ENCODE measurements around the gene PDSS2.

PDSS2 gene

DNA sequence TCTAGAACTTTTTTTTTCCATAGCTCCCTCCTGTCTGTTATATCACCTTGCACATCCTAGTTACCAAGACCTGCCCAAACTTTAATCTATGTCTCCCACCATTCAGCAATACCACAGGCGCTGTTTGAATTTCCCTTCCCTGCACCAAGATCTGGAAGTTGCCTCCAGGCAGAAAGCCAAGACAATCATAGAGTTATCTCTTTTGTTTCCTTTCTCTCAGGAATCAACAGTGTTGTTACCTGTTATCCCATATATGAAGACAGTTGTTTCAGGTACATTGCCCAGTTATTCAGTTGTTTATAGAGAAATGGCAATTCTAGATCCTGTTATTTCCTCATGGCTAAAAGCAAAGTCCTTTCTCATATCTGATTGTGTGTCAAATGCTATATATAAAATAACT, 63.2 kb downstream of the PDSS2 start:
- H4K20me1 ChIP-seq (ENCODE audit: control insufficient read depth, insufficient read depth, low read depth, low read length), result no peaks in the 10 kb centered on the region
- H3K9me2 ChIP-seq (replicated peaks; ENCODE audit: control insufficient read depth, low read length), result no peaks in the 10 kb centered on the region
- H3K4me2 ChIP-seq (ENCODE audit: low read length), result no peak overlapping the region
- H3K4me3 ChIP-seq (ENCODE audit: low read length), result no peak overlapping the region
- no peak for TF ChIP-seq EZH2phosphoT487 (IDR thresholded peaks at IDR 0.05; ENCODE audit: borderline replicate concordance, low read length)
- TF ChIP-seq, protein P1, sequence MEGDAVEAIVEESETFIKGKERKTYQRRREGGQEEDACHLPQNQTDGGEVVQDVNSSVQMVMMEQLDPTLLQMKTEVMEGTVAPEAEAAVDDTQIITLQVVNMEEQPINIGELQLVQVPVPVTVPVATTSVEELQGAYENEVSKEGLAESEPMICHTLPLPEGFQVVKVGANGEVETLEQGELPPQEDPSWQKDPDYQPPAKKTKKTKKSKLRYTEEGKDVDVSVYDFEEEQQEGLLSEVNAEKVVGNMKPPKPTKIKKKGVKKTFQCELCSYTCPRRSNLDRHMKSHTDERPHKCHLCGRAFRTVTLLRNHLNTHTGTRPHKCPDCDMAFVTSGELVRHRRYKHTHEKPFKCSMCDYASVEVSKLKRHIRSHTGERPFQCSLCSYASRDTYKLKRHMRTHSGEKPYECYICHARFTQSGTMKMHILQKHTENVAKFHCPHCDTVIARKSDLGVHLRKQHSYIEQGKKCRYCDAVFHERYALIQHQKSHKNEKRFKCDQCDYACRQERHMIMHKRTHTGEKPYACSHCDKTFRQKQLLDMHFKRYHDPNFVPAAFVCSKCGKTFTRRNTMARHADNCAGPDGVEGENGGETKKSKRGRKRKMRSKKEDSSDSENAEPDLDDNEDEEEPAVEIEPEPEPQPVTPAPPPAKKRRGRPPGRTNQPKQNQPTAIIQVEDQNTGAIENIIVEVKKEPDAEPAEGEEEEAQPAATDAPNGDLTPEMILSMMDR (IDR thresholded peaks at IDR 0.05; ENCODE audit: low read depth, low read length, poor library complexity, severe bottlenecking), result no peak
- peaks cover 3% of the 10 kb centered on the region; the same call in 1 of the 2 replicates for H3K36me3 ChIP-seq (ENCODE audit: control insufficient read depth, low read length)
- no peak overlapping the region for H3K27ac ChIP-seq (ENCODE audit: low read depth, low read length)
- no peaks in the 10 kb centered on the region for H3F3A ChIP-seq (ENCODE audit: control insufficient read depth, insufficient read depth)
- peaks cover 11% of the 10 kb centered on the region; the same call in 1 of the 2 replicates for H3K9me3 ChIP-seq (ENCODE audit: control insufficient read depth, insufficient read depth, low read length)
- no peaks in the 10 kb centered on the region for H3K4me1 ChIP-seq (ENCODE audit: control insufficient read depth, low read length)
- no peaks in the 10 kb centered on the region for H3K27me3 ChIP-seq (ENCODE audit: control insufficient read depth, low read length)
- H3K79me2 ChIP-seq (ENCODE audit: control insufficient read depth, low read length), result no peaks in the 10 kb centered on the region; the same call in 1 of the 2 replicates

DNA sequence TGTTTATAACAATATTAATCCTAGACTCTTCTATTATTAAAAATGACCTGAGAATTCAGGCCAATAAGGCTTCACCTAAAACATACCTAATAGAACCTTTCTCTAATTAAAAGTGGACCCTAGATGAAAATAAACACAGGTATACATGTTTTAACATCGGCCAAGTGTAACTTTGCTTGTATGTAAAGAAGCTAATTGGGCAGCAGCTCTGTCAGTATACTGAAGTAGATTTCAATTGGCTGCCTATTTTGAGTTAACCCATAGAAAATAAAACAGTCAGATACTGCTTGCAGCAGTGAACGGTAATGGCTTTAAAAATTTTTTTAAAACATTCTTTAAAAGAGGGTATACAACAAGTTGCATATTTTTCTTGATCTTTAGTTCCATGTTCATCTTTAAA, 67.3 kb downstream of the PDSS2 start:
- H3K27me3 ChIP-seq (ENCODE audit: control insufficient read depth, low read length), result no peaks in the 10 kb centered on the region
- no peaks in the 10 kb centered on the region for H3K4me1 ChIP-seq (ENCODE audit: control insufficient read depth, low read length)
- no peaks in the 10 kb centered on the region for H3K79me2 ChIP-seq (ENCODE audit: control insufficient read depth, low read length)
- no peaks in the 10 kb centered on the region for H3F3A ChIP-seq (ENCODE audit: control insufficient read depth, insufficient read depth)
- no peak overlapping the region for H3K27ac ChIP-seq (ENCODE audit: low read depth, low read length)
- no peaks in the 10 kb centered on the region for H3K9me2 ChIP-seq (replicated peaks; ENCODE audit: control insufficient read depth, low read length)
- TF ChIP-seq, protein P1 (IDR thresholded peaks at IDR 0.05; ENCODE audit: low read depth, low read length, poor library complexity, severe bottlenecking), result no peak
- TF ChIP-seq EZH2phosphoT487 (IDR thresholded peaks at IDR 0.05; ENCODE audit: borderline replicate concordance, low read length), result no peak
- H3K36me3 ChIP-seq (ENCODE audit: control insufficient read depth, low read length), result peaks cover 3% of the 10 kb centered on the region; the same call in 1 of the 2 replicates
- peaks cover 8% of the 10 kb centered on the region; the same call in 1 of the 2 replicates for H3K9me3 ChIP-seq (ENCODE audit: control insufficient read depth, insufficient read depth, low read length)
- no peak overlapping the region for H3K4me3 ChIP-seq (ENCODE audit: low read length)
- H4K20me1 ChIP-seq (ENCODE audit: control insufficient read depth, insufficient read depth, low read depth, low read length), result no peaks in the 10 kb centered on the region
- no peak overlapping the region for H3K4me2 ChIP-seq (ENCODE audit: low read length)

DNA sequence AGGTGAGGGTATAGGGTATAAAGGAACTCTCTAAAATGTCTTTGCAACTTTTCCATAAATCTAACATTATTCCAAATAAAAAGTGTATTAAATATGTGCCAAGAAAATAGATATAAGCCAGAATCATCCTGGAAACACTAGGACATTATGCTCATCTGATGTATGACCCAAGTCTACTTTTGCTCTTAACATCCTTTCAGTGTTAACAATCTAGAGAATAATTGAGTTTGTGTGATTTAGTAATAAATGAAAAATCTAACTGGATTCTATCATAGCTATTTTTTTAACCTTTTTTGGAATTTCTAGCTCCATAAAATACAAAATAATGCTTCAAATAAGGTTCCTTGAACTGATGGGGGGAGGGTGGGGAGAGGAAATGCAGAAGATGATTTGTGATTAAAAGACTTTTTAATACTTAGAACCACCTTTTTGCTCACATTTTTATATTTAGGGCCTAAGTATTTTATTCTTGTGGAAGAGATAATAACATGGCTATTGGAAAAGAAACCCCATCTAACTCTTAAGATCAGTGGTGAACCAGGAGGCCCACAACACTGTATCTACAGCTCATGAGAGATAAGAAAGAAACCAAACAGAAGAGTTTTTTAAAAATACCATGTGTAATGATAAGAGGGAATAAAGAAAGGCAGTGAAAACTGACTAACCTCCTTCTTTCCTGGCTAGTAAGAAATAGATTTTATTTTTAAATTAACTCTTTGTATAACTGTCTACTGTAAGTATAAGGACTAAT, 68.5 kb downstream of the PDSS2 start:
- Histone ChIP-seq H3K4me3 (ENCODE audit: low read length) (no peak overlapping the region), H3K79me2 (ENCODE audit: control insufficient read depth, low read length) (no peaks in the 10 kb centered on the region), H3K36me3 (ENCODE audit: control insufficient read depth, low read length) (peaks cover 3% of the 10 kb centered on the region; the same call in 1 of the 2 replicates), H3F3A (ENCODE audit: control insufficient read depth, insufficient read depth) (no peaks in the 10 kb centered on the region), H3K9me3 (ENCODE audit: control insufficient read depth, insufficient read depth, low read length) (peaks cover 7% of the 10 kb centered on the region; the same call in 1 of the 2 replicates), H3K4me2 (ENCODE audit: low read length) (no peak overlapping the region), H3K4me1 (ENCODE audit: control insufficient read depth, low read length) (no peaks in the 10 kb centered on the region), H3K27ac (ENCODE audit: low read depth, low read length) (no peak overlapping the region), H3K9me2 (replicated peaks; ENCODE audit: control insufficient read depth, low read length) (no peaks in the 10 kb centered on the region), H3K27me3 (ENCODE audit: control insufficient read depth, low read length) (no peaks in the 10 kb centered on the region), H4K20me1 (ENCODE audit: control insufficient read depth, insufficient read depth, low read depth, low read length) (no peaks in the 10 kb centered on the region)
- TF ChIP-seq, protein P1 (IDR thresholded peaks at IDR 0.05; ENCODE audit: low read depth, low read length, poor library complexity, severe bottlenecking), result no peak
- no peak for TF ChIP-seq EZH2phosphoT487 (IDR thresholded peaks at IDR 0.05; ENCODE audit: borderline replicate concordance, low read length)

All from DOHH2 (cell line).